HepG2 (cell line): ENCODE measurements around the gene NYNRIN. TPM values are rescaled to one million over a fixed set of nuclear protein-coding genes. Genes with fewer than 3 reads are reported as not detected.

Experiments used
- BORCS8-MEF2B ChIP-seq: sonication (generic); formaldehyde crosslinking; IDR thresholded peaks from 2 replicates; pipeline ENCODE4 v1.8.0; 2022; ENCODE audit warnings: mild to moderate bottlenecking, missing genetic modification reagents
- CSRNP2 ChIP-seq: sonication (generic); formaldehyde crosslinking; conservative IDR thresholded peaks from 2 replicates; pipeline ENCODE4 v1.8.0; 2022; ENCODE audit warnings: low read depth, missing genetic modification reagents
- FOXK1 ChIP-seq: sonication (generic); formaldehyde crosslinking; IDR thresholded peaks from 2 replicates; pipeline ENCODE4 v1.4.0; 2020; ENCODE audit warnings: low read depth, missing genetic modification reagents, borderline replicate concordance
- HDAC1 ChIP-seq: sonication (generic); formaldehyde crosslinking; IDR thresholded peaks from 2 replicates; pipeline ENCODE4 v1.5.1; 2020; ENCODE audit warnings: mild to moderate bottlenecking, missing genetic modification reagents
- HNF4A ChIP-seq: sonication (generic); formaldehyde crosslinking; IDR thresholded peaks from 2 replicates; pipeline ENCODE4 v1.4.0; 2020; ENCODE audit warnings: missing genetic modification reagents
- LRRFIP1 ChIP-seq: sonication (generic); formaldehyde crosslinking; conservative IDR thresholded peaks from 2 replicates; pipeline ENCODE4 v1.4.0; 2020; ENCODE audit warnings: missing genetic modification reagents
- MAFG ChIP-seq: sonication (generic); formaldehyde crosslinking; IDR thresholded peaks from 2 replicates; pipeline ENCODE4 v1.5.1; 2020; ENCODE audit warnings: mild to moderate bottlenecking, missing genetic modification reagents
- MED13 ChIP-seq: sonication (generic); formaldehyde crosslinking; IDR thresholded peaks from 2 replicates; pipeline ENCODE4 v1.5.0; 2020; ENCODE audit warnings: missing genetic modification reagents
- POLR2A ChIP-seq, 2 experiments: IDR thresholded peaks; 2 replicates each; pipeline ENCODE4 v1.6.1; 2011; ENCODE audit warnings: low read depth in 2 of 2, low read length in 2 of 2, mild to moderate bottlenecking in 1 of 2, moderate library complexity in 1 of 2; ENCODE audit not compliant: insufficient read depth in 1 of 2
- SKIL ChIP-seq: sonication (generic); formaldehyde crosslinking; IDR thresholded peaks from 2 replicates; pipeline ENCODE4 v1.8.0; 2022; ENCODE audit warnings: missing genetic modification reagents, mild to moderate bottlenecking, moderate library complexity, borderline replicate concordance
- SP1 ChIP-seq, 2 experiments: fragments of 450-650 bp in 1 of 2; sonication (generic) in 1 of 2; formaldehyde crosslinking in 1 of 2; IDR thresholded peaks; 2 replicates each; pipeline versions ENCODE4 v1.4.0 to v1.6.1; 2016 to 2020; ENCODE audit warnings: missing genetic modification reagents in 1 of 2
- TEF ChIP-seq: sonication (generic); formaldehyde crosslinking; IDR thresholded peaks from 2 replicates; pipeline ENCODE4 v1.5.0; 2020; ENCODE audit warnings: missing genetic modification reagents
- TRIM24 ChIP-seq: sonication (generic); formaldehyde crosslinking; IDR thresholded peaks from 2 replicates; pipeline ENCODE4 v1.8.0; 2022; ENCODE audit warnings: mild to moderate bottlenecking, missing genetic modification reagents
- ZBTB1 ChIP-seq: sonication (generic); formaldehyde crosslinking; IDR thresholded peaks from 2 replicates; pipeline ENCODE4 v1.4.0; 2020; ENCODE audit warnings: missing genetic modification reagents, borderline replicate concordance
- ZNF138 ChIP-seq: sonication (generic); formaldehyde crosslinking; IDR thresholded peaks from 2 replicates; pipeline ENCODE4 v1.5.0; 2020; ENCODE audit warnings: mild to moderate bottlenecking, low read depth, missing genetic modification reagents
- ZNF343 ChIP-seq: sonication (generic); formaldehyde crosslinking; IDR thresholded peaks from 2 replicates; pipeline ENCODE4 v1.4.0; 2020; ENCODE audit warnings: mild to moderate bottlenecking, missing genetic modification reagents
- ZNF414 ChIP-seq: sonication (generic); formaldehyde crosslinking; IDR thresholded peaks from 2 replicates; pipeline ENCODE4 v1.5.0; 2020; ENCODE audit warnings: missing genetic modification reagents
- ZNF432 ChIP-seq: sonication (generic); formaldehyde crosslinking; IDR thresholded peaks from 2 replicates; pipeline ENCODE4 v1.5.0; 2020; ENCODE audit warnings: missing genetic modification reagents, mild to moderate bottlenecking, borderline replicate concordance
- ZNF501 ChIP-seq: sonication (generic); formaldehyde crosslinking; IDR thresholded peaks from 2 replicates; pipeline ENCODE4 v1.5.1; 2020; ENCODE audit warnings: mild to moderate bottlenecking, moderate library complexity, missing genetic modification reagents
- ZNF619 ChIP-seq: sonication (generic); formaldehyde crosslinking; IDR thresholded peaks from 2 replicates; pipeline ENCODE4 v1.4.0; 2020; ENCODE audit warnings: mild to moderate bottlenecking, missing genetic modification reagents
- ZNF652 ChIP-seq: IDR thresholded peaks from 2 replicates; pipeline ENCODE4 v1.6.1; 2016; ENCODE audit warnings: low read depth, borderline replicate concordance
- ZNF713 ChIP-seq: sonication (generic); formaldehyde crosslinking; IDR thresholded peaks from 2 replicates; pipeline ENCODE4 v1.4.0; 2020; ENCODE audit warnings: mild to moderate bottlenecking, missing genetic modification reagents
- ZNF782 ChIP-seq: sonication (generic); formaldehyde crosslinking; IDR thresholded peaks from 2 replicates; pipeline ENCODE4 v1.4.0; 2020; ENCODE audit warnings: missing genetic modification reagents, mild to moderate bottlenecking, borderline replicate concordance
- polyA plus RNA-seq, 8 experiments: library from polyadenylated mRNA; depleted of rRNA in 3 of 8; stranded (reverse) in 7 of 8; unstranded in 1 of 8; fragments of >200 nt; fragmentation: Illumina TruSeq in 4 of 8; extraction: Trizol in 4 of 8; gene quantifications; 2 replicates each; pipeline versions ENCODE4 v1.2.1 to v1.2.3, GENCODE V29; 2011 to 2016; ENCODE audit warnings: low read depth in 4 of 8, missing spikeins in 1 of 8, mixed read lengths in 1 of 8; ENCODE audit not compliant: insufficient read depth in 1 of 8
- total RNA-seq, 5 experiments: library from RNA; depleted of rRNA; stranded (reverse); fragments of >200 nt; fragmentation: Illumina TruSeq; extraction: Trizol; gene quantifications; 2 replicates each; pipeline ENCODE4 v1.2.3, GENCODE V29; 2016; ENCODE audit warnings: low read depth in 1 of 5

Gene NYNRIN
- total and polyA plus RNA-seq, 2 of the 13 experiments (the other 11 are each of a cell fraction or from before 2014, with no cell fraction given), result 0.63 to 1.1 TPM

- TF ChIP-seq FOXK1 (CRISPR knock-in tag) (0 out of 2 replicates have a peak, but pooled peaks have one; percentile 48), ZNF782 (peak; percentile 98), CSRNP2 (CRISPR knock-in tag) (no peak), POLR2A (IDR thresholded peaks at IDR 0.05; ENCODE audit: insufficient read depth in 1 of 2, low read depth in 2 of 2, low read length in 2 of 2) (peak in 1 of 2 experiments; percentile 21; a peak in 2 of 4 replicates), TRIM24 (no peak), ZBTB1 (CRISPR knock-in tag) (no peak; the same call in 1 of the 2 replicates), ZNF138 (CRISPR knock-in tag) (no peak), MAFG (CRISPR knock-in tag) (no peak), SKIL (CRISPR knock-in tag) (no peak; the same call in 1 of the 2 replicates), TEF (CRISPR knock-in tag) (no peak), HDAC1 (CRISPR knock-in tag) (no peak), ZNF343 (CRISPR knock-in tag) (no peak), BORCS8-MEF2B (CRISPR knock-in tag) (no peak; the same call in 1 of the 2 replicates), ZNF619 (CRISPR knock-in tag) (peak; percentile 99), ZNF713 (CRISPR knock-in tag) (no peak), ZNF501 (CRISPR knock-in tag) (no peak), SP1 (IDR thresholded peaks at IDR 0.05) (no peak), SP1 (CRISPR knock-in tag; IDR thresholded peaks at IDR 0.05) (peak; percentile 88), LRRFIP1 (CRISPR knock-in tag) (no peak), ZNF432 (CRISPR knock-in tag) (no peak), ZNF652 (CRISPR knock-in tag) (0 out of 2 replicates have a peak, but pooled peaks have one; percentile 23), HNF4A (CRISPR knock-in tag) (peak; percentile 40; the same call in 1 of the 2 replicates), MED13 (CRISPR knock-in tag) (no peak), ZNF414 (CRISPR knock-in tag) (peak; percentile 93)
Measured at GRCh38 chr14:24431569-24432258, 32.9 kb downstream of the NYNRIN start (continued).
